ENCODE data around the gene DCTN3.
A peak's percentile ranks its signal among the peaks of the same experiment; 100 is the strongest.

GRCh38 chr9:34625186-34625486 is 4.8 kb upstream of the DCTN3 start:
- TF ChIP-seq CTCF (conservative IDR thresholded peaks at IDR 0.05 in 1 of 2, IDR thresholded peaks at IDR 0.05 in 1 of 2; ENCODE audit: low read depth in 1 of 2, low read length in 2 of 2) = no peak
- peak; percentile 51 for TF ChIP-seq EZH2 (IDR thresholded peaks at IDR 0.05; ENCODE audit: low read length, missing control alignments)

Measured in fibroblast of lung (primary cell).